K562 (cell line): ENCODE measurements around the gene CBFA2T2. TPM values are rescaled to one million over a fixed set of nuclear protein-coding genes. Genes with fewer than 3 reads are reported as not detected.

ENCODE experiments used
- ATAC-seq: fragments of 200-7000 bp; cut with Tn5 transposase; 3 replicates; pipeline ENCODE4 v1.9.1; 2020; ENCODE audit warnings: moderate library complexity
- BruUV-seq: library from RNA; stranded (reverse); fragments of 400-500 nt; replicated peaks from 2 replicates; lab custom pipeline; 2021; lab: Mats Ljungman, UMichigan
- CTCF ChIA-PET: fragments of 300-600 bp; formaldehyde crosslinking; extraction: SDS; loops from one replicate; lab custom pipeline; 2021; ENCODE audit warnings: low intra/inter-chr PET ratio; lab: Yijun Ruan, JAX
- POLR2A ChIA-PET: fragments of 300-600, 350-650 bp; sonication (Branson Sonifier 250); formaldehyde crosslinking; extraction: SDS; loops from one replicate; lab custom pipeline; 2021; ENCODE audit warnings: antibody characterized with exemption, inconsistent platforms; lab: Yijun Ruan, JAX
- DNase-seq, 4 experiments: peaks; one replicate each; pipeline versions ENCODE4 v3.0.0 to v3.0.0-alpha.2; 2011 to 2018; ENCODE audit warnings: low spot score in 3 of 4, mixed read lengths in 3 of 4; ENCODE audit errors: extremely low read depth in 1 of 4
- FAIRE-seq: peaks from 2 replicates; lab custom pipeline; 2011; peaks lifted over from hg19 to GRCh38; lab: Jason Lieb, UNC
- H2AFZ ChIP-seq: 2 replicates; pipeline ENCODE4 v1.6.0; 2011; ENCODE audit warnings: low read depth, low read length, control low read depth, inconsistent platforms
- H3K27ac ChIP-seq: fragments of 200-600 bp; 3 replicates; pipeline ENCODE4 v1.8.0; 2011; ENCODE audit warnings: low read depth, mild to moderate bottlenecking, control low read depth, inconsistent platforms, low read length, moderate library complexity, mixed read lengths; ENCODE audit errors: extremely low read depth
- H3K27me3 ChIP-seq, 2 experiments: fragments of 300-600 bp in 1 of 2; 2 replicates in 1 of 2; 3 replicates in 1 of 2; pipeline versions ENCODE4 v1.6.0 to v1.8.0; 2011; ENCODE audit warnings: inconsistent platforms in 2 of 2, low read length in 2 of 2, mild to moderate bottlenecking in 1 of 2, mixed read lengths in 1 of 2, moderate library complexity in 1 of 2; ENCODE audit not compliant: control insufficient read depth in 2 of 2, insufficient read depth in 2 of 2
- H3K36me3 ChIP-seq: fragments of 300-600 bp; 3 replicates; pipeline ENCODE4 v1.8.0; 2011; ENCODE audit warnings: mild to moderate bottlenecking, low read length, inconsistent platforms; ENCODE audit not compliant: control insufficient read depth, insufficient read depth
- H3K4me1 ChIP-seq, 2 experiments: fragments of 200-600 bp in 1 of 2; replicated peaks in 1 of 2; 2 replicates in 1 of 2; 3 replicates in 1 of 2; pipeline versions ENCODE4 v1.5.1 to v1.8.0; 2011; ENCODE audit warnings: inconsistent platforms in 2 of 2, low read length in 2 of 2, mild to moderate bottlenecking in 1 of 2, mixed read lengths in 1 of 2, moderate library complexity in 1 of 2; ENCODE audit not compliant: control insufficient read depth in 2 of 2, insufficient read depth in 2 of 2
- H3K4me2 ChIP-seq: 2 replicates; pipeline ENCODE4 v1.6.1; 2011; ENCODE audit warnings: low read length, control low read depth, inconsistent platforms, mixed read lengths; ENCODE audit not compliant: insufficient read depth
- H3K4me3 ChIP-seq: fragments of 200-600 bp; sonication (generic), shearing (Covaris generic); 2 replicates; pipeline ENCODE4 v1.5.1; 2016; ENCODE audit warnings: control low read depth, inconsistent platforms
- H3K79me2 ChIP-seq: fragments of 200-600 bp; 3 replicates; pipeline ENCODE4 v1.8.0; 2011; ENCODE audit warnings: low read length, inconsistent platforms; ENCODE audit not compliant: control insufficient read depth, insufficient read depth
- H3K9ac ChIP-seq, 2 experiments: 2 replicates each; pipeline versions ENCODE4 v1.6.0 to v1.6.1; 2011; ENCODE audit warnings: low read depth in 2 of 2, low read length in 2 of 2, control low read depth in 1 of 2, inconsistent platforms in 1 of 2, mild to moderate bottlenecking in 1 of 2, mixed read lengths in 1 of 2; ENCODE audit not compliant: insufficient read depth in 1 of 2
- H3K9me1 ChIP-seq: one replicate; pipeline ENCODE4 v1.6.0; 2011; ENCODE audit warnings: inconsistent platforms, mild to moderate bottlenecking, low read length, moderate library complexity; ENCODE audit not compliant: control insufficient read depth, insufficient read depth
- H3K9me3 ChIP-seq: replicated peaks from 2 replicates; pipeline ENCODE4 v1.5.1; 2011; ENCODE audit warnings: low read depth, low read length, inconsistent platforms; ENCODE audit not compliant: control insufficient read depth, insufficient read depth
- H4K20me1 ChIP-seq: replicated peaks from 2 replicates; pipeline ENCODE4 v1.6.1; 2011; ENCODE audit warnings: low read length, inconsistent platforms, mixed read lengths; ENCODE audit not compliant: control insufficient read depth, insufficient read depth
- KLF13 ChIP-seq: fragments of 450-650 bp; IDR thresholded peaks from 2 replicates; pipeline ENCODE4 v1.6.1; 2016; ENCODE audit warnings: missing genetic modification characterization, low read depth, mild to moderate bottlenecking, missing compliant biosample characterization, moderate library complexity, borderline replicate concordance
- NUFIP1 ChIP-seq: fragments of 450-650 bp; IDR thresholded peaks from 2 replicates; pipeline ENCODE4 v1.6.1; 2018; ENCODE audit not compliant: partially characterized antibody
- SMARCE1 ChIP-seq: fragments of 450-650 bp; IDR thresholded peaks from 2 replicates; pipeline ENCODE4 v1.7.1; 2016; ENCODE audit warnings: mild to moderate bottlenecking
- ZZZ3 ChIP-seq: fragments of 450-650 bp; IDR thresholded peaks from 2 replicates; pipeline ENCODE4 v1.6.1; 2016; ENCODE audit warnings: antibody characterized with exemption, mild to moderate bottlenecking, moderate library complexity
- WGBS: fragments of 100-300 bp; shearing (Covaris generic); methylation state at CpG from one replicate; pipeline ENCODE4 v1.1.6; 2016; ENCODE audit warnings: low coverage, mixed read lengths; ENCODE audit not compliant: insufficient coverage; ENCODE audit errors: missing lambda C conversion rate; 5-methylcytosine and 5-hydroxymethylcytosine counted together
- in situ Hi-C: fragments of 300-500 bp; cut with MboI; formaldehyde crosslinking; loops from 4 replicates; pipeline ENCODE4 v1.15.0; 2018; ENCODE audit warnings: inconsistent platforms, mixed read lengths
- intact Hi-C: fragments of 100-400 bp; cut with micrococcal nuclease; formaldehyde crosslinking; loops from 2 replicates; pipeline ENCODE4 v1.14.2; 2022
- polyA plus RNA-seq, 8 experiments: library from polyadenylated mRNA; depleted of rRNA in 4 of 8; stranded (reverse) in 5 of 8; unstranded in 3 of 8; fragments of >200 nt; fragmentation: Nextera tagmentation in 2 of 8; fragmentation: Illumina TruSeq in 1 of 8; extraction: Ambion mirVana in 2 of 8; extraction: Trizol in 1 of 8; gene quantifications; 2 replicates each; pipeline versions ENCODE4 v1.2.1 to v1.2.3, GENCODE V29; 2011 to 2014; ENCODE audit warnings: inconsistent platforms in 1 of 8, missing spikeins in 1 of 8
- total RNA-seq, 7 experiments: library from RNA; depleted of rRNA in 6 of 7; stranded (reverse); fragments of >200 nt in 6 of 7; fragmentation: Illumina TruSeq in 2 of 7; extraction: Trizol in 2 of 7; gene quantifications; 2 replicates each; pipeline versions ENCODE4 v1.2.1 to v1.2.3, GENCODE V29; 2011 to 2021; ENCODE audit warnings: low replicate concordance in 1 of 7

CBFA2T2 gene
- total and polyA plus RNA-seq, 9 of the 15 experiments (the other 6 are each of a cell fraction or from before 2014, with no cell fraction given): 0.27 to 9.6 (median 5.8) TPM

DNA sequence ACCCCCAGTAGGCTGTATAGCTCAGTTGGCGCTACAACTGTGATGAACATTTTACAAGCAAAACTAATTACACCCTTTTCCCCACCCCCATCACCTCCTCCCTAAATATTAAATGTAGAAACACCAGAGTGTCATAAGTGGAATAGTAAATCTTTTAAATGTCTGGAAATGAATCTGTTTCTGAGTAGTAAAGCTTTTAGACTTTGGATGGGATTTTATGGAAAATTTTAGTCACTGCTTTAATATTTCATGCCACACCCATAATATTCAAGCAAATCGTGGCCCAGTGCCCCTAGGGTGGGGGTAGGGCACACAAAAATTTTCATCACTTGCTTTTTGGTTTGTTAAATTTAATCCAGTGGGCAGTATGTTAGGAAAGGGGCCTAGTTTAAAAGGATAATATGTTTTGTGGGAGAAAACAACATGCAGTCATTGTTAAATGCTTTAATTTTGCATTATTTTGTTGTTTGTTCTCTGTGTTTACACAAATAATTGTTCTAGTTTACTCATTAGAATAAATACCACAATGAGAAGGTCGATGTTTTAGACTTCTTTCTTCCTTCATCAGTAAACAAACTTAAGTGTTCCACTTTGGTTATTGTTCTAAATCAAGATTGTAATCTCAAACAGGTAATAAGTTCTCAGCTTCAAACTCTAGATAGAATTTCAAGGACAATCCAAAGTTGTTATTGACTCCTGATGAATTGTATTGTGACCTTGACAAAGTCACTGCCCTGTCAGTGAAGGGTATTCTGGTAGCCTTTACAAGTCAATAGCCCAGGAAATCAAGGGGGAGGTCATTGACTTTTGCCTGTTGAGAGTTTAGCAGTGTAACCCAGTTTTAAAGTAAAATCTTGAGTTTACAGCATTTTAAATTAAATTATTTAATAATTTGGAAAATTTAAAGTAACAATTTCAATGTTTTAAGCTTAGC, 79.2 kb downstream of the CBFA2T2 start:
- intact Hi-C loops (no loop called here), in situ Hi-C loops (no loop called here)
- no peaks in the 10 kb centered on the region for H3K9me3 ChIP-seq
- H4K20me1 ChIP-seq: peaks cover 3% of the 10 kb centered on the region; the same call in 1 of the 2 replicates
- no peaks in the 10 kb centered on the region for H3K4me1 ChIP-seq
- H3K36me3 ChIP-seq: no peaks in the 10 kb centered on the region
- FAIRE-seq: no peak
- DNase-seq: no peak
- no peak for ATAC-seq
- H3K9ac ChIP-seq: no peak overlapping the region
- whole genome bisulfite sequencing: 38% methylated on average over 3 of the region's 3 CpGs
- CTCF ChIA-PET: no interaction called here
- TF ChIP-seq SMARCE1: no peak
- TF ChIP-seq, all 486 proteins: peak for 0
- Histone ChIP-seq H3K4me3 (no peak overlapping the region), H3K27me3 (no peaks in the 10 kb centered on the region), H3K4me2 (no peak overlapping the region), H3K79me2 (no peaks in the 10 kb centered on the region), H2AFZ (no peak overlapping the region), H3K9me1 (no peaks in the 10 kb centered on the region), H3K27ac (no peak overlapping the region)
- BruUV-seq: no TSS peak
- POLR2A ChIA-PET: interaction anchor here (0.7 to 1.5 kb wide), 2 partner anchors 11 to 82 kb away, joined by 3 read pairs; no protein-coding TSS in a partner anchor

DNA sequence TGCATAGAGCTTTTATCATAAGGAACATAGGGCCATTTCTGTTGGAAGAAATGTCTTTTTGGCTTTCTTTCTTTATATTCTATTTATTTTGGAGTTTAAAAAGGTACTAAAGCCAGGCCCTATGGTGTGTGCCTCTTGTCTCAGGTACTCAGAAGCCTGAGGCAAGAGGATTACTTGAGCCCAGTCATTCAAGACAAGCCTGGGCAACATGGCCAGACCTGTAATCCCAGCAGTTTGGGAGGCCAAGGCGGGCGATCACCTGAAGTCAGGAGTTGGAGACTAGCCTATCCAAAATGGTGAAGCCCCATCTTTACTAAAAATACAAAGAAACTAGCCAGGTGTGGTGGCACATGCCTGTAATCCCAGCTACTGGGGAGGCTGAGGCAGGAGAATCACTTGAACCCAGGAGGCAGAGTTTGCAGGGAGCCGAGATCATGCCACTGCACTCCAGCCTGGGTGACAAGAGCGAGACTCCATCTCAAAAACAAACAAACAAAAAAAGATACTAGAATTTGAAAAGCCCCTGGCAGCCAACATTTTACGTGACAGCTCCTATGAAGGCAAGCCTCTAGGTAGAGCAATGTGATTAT, 80.0 kb downstream of the CBFA2T2 start:
- ATAC-seq (no peak), DNase-seq (no peak), FAIRE-seq (no peak)
- Histone ChIP-seq H3K27me3 (no peaks in the 10 kb centered on the region), H2AFZ (no peak overlapping the region), H3K4me2 (no peak overlapping the region), H3K27ac (no peak overlapping the region), H3K36me3 (no peaks in the 10 kb centered on the region), H3K4me3 (no peak overlapping the region), H4K20me1 (peaks cover 3% of the 10 kb centered on the region; the same call in 1 of the 2 replicates), H3K9me3 (no peaks in the 10 kb centered on the region), H3K9me1 (no peaks in the 10 kb centered on the region), H3K9ac (no peak overlapping the region), H3K79me2 (no peaks in the 10 kb centered on the region), H3K4me1 (no peaks in the 10 kb centered on the region)
- ChIA-PET CTCF (no interaction called here), POLR2A (interaction anchor here (1.5 kb wide), 1 partner anchor 82 kb away, joined by 3 read pairs; no protein-coding TSS in a partner anchor)
- no TSS peak for BruUV-seq
- TF ChIP-seq KLF13 (tag): no peak
- no peak for TF ChIP-seq ZZZ3
- TF ChIP-seq NUFIP1: no peak
- intact Hi-C loops (no loop called here), in situ Hi-C loops (no loop called here)
- WGBS: 70% methylated on average over 5 of the region's 5 CpGs
